HG02642 (cell line): ENCODE measurements around the gene SIRT3.
"Not testable (repeated sequence)": the region's sequence is repeated elsewhere in the genome, so short reads cannot be mapped to it uniquely, and the experiment has no call there.

Experiments
- ATAC-seq: cut with Tn5 transposase; IDR thresholded peaks from one replicate; pipeline ENCODE4 v1.9.1; 2021; ENCODE audit warnings: mild to moderate bottlenecking; ENCODE audit not compliant: unreplicated experiment, poor library complexity

Gene SIRT3

DNA sequence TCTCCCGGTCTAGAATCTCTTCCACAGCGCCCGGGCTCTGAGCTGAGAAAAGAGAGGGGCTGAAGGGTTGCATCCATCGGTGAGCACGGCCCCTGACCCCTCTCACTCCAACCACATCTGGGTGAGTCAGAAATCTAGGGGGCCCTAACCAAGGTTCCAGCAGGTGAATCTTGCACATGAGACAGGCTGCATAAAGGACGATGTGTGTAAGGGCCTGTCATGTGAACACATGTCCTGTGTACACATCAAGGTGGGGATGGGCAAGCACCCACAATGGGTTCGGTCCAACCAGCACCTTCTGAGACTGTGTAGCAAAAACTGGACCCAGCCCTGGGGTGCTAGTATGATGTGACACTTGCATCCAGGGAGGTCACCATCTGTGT is 30.1 kb downstream of the SIRT3 start:
- no peak for ATAC-seq

DNA sequence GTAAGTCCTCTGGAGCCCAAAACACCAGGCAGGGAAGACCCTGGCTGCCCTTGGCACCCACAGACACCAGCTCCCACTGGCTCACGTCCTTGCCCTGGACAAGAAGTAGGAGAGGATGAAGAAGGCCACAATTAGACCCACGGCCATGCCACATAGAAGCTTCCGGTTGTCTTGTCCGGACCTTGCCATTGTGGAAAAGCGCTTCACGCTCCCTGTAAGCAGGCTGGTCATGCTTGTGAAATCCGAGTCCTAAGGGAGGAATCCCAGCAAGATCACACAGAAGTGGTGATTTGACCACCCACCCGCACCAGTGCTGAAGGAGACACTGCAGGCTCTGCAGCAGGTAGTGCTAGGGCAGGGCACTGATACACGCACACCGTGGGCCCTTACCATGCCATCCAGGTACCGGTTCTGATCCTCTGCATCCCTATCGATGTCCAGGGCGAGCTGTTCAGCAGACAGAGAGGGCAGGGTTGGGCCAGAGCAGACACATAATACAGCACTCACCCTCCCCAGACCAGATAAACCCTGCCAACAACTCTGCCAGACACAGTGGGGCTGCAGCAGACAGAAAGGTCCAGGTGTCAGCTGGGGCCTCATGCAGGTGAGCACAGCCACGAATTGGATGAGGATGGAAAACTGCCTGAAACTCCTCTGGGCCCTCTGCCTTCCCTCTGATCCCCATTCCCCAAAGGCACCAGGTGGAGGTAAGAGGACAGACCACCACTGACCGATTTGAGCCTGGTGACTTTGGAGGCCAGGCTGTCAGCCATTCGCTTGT is 30.7 kb downstream of the SIRT3 start:
- ATAC-seq, result no peak

DNA sequence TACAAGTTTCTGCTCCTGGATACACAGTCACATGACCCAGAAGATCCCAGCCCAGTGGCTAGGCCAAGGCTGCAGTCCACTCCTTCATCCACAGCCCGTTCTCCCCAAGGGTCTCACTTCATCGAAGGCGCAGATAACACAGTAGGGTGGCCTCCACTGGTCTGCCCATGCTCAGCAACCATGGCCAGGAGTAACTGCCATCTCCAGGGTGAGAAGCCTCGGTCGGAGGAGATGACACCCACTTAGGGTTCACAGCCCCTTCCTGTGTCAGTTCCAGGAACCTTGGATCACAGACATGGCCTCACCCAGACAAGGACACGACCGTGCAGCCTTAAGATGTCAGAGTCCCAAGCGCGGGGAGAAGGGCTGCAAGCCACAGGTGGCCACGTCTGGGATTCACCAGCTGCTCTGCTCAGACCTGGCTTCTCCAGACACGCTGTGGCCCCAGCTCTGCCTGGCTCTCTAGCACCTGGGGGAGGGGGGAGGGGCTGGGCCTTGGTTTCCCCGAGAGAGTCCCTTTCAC is 31.5 kb downstream of the SIRT3 start:
- no peak for ATAC-seq

DNA sequence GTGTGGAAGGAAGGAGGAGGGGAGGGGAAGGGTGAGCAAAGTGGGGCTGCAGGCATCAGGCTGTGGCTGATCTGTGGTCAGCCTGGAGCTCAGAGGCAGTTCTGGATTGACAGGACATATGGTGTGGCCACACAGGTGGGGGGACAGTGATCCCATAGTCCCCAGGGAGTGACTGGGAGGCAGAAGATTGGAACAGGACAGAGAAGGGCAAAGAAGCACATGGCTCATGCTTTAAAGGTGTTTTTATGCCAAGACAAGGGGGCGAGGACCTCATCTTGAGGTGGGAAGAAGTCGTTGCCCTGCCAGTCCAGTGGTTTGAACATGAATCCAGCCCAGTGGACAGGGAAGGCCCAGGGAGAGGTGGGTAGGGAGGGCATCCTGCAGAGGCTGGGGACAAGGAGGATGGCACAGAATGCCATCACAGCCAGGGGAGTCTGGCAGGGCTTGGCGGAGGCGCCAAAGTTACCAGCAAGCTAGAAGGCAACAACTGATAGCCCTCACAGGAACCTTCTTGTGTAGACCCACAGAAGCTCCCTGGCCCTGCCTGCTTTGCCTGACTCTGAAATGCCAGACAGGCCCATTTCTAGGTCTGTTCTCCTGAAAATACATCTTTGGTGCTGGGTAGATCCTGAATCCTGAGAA is 32.1 kb downstream of the SIRT3 start:
- ATAC-seq, result no peak

DNA sequence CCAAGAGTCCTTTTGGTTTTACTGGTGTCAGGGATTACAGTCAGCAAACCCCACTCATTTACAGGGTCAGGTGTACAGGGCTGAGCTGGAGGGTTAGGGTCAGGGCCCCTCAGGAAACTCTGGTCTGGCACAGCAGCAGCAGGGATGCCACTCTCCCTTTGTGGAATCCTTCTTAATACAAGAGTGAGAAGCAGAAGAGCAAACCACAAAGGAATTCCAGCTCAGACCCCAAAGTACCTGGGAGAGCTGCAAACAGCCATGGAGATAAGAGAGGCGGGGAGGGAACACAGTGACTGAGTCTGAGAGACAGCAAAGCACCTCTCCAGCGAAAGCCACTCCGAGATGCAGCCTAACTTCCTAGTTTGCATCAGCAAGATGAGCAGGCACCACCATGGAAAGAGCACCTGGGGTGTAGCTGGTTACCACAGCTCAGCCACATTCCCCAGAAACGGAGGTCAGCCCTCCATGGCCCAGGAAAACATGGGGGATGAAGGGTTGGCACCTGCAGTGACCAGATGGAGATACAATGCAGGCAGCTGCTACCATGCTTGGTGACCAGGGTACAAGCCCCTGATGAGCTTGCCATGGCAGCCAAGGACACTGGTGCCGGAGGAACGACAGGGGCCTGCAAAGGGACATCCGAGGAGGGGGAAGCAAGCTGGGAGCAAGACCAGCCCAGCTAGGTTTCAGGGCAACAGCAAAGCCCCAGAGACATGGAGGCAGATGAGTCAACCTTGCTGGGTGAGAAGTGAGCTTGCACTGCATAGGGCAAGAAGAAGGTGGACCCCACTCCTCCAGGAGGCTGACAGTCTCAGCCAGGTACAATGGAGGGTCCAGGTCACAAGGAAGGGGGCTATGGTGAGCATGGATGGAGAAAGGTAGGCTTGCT is 32.8 kb downstream of the SIRT3 start:
- ATAC-seq, result no peak

DNA sequence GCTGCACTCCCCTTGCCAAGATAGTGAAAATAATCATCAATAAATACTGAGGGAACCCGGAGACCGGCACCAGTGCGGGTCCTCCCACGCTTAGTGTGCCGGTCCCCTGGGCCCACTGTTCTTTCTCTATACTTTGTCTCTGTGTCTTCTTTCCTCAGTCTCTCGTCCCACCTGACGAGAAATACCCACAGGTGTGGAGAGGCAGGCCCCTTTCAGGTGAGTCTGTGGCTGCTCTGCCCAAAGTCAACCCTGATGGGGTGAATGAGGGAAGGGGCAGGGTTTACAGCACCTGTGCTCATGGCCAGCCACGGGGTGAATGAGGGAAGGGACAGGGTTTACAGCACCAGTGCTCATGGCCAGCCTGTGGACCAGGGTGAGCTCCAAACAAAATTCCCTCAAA is 33.7 kb downstream of the SIRT3 start:
- ATAC-seq, result no peak

DNA sequence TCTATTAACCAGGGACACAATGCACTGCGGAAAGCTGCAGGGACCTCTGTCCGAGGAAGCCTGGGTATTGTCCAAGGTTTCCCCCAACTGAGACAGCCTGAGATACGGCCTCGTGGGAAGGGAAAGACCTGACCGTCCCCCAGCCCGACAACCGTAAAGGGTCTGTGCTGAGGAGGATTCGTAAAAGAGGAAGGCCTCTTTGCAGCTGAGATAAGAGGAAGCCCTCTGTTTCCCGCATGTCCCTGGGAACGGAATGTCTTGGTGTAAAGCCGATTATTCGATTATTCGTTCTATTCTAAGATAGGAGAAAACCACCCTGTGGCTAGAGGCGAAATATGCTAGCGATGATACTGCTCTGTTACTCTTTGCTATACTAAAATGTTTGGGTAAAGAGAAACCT is 34.2 kb downstream of the SIRT3 start:
- no peak for ATAC-seq

DNA sequence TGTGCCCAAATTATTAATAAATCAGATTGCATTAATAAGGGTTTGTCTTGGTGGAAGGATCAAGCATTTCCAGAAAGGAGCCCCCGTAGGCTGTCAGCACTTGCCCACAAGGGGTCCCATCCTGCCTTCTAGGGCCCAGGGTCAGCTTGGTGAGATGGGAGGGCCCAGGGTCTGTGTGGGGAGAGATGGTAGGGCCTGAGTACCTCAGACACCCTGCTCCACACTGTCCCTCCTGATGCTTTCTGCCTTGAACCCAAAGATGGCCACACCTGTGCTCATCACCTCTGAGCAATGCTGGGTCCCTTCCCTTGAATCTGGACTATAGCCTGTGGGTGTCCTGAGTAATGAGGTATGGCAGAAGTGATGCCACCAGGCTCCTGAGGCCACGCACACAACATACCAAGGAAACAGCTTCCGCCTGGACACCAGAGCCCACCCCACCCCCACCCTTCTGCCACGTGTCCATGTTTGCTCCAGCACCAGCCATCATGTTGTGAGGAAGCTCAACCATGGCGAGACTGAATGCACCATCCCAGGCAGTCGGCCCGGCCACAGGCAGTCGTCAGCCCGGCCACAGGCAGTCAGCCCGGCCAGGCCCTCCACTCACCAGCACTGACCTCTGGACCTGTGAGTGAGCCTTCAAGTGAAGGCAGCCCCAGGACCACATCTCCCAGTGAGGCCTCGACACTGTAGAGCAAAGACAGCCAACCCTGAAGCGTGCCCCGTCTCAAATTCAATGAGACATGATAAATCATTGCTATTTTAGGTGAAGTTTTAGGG is 35.7 kb downstream of the SIRT3 start:
- ATAC-seq, result no peak

DNA sequence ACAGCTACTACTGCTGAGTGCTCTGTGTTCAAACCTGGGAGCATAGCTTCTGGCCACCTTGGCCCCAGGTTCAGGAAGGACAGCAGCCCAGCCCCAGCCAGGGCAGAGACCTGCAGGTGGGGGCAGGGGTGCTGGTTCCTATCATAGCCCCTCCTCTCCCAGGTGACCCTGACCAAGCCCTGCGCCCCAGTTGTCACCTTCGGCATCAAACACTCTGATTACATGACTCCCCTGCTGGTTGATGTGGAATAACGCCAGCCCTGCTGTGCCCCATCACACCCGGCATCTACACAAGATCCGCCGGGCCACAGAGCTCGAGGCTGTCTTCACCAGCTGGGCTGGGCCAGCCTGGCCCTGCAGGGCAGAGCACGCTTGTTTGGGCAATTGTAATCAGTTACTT is 36.4 kb downstream of the SIRT3 start:
- no peak for ATAC-seq

DNA sequence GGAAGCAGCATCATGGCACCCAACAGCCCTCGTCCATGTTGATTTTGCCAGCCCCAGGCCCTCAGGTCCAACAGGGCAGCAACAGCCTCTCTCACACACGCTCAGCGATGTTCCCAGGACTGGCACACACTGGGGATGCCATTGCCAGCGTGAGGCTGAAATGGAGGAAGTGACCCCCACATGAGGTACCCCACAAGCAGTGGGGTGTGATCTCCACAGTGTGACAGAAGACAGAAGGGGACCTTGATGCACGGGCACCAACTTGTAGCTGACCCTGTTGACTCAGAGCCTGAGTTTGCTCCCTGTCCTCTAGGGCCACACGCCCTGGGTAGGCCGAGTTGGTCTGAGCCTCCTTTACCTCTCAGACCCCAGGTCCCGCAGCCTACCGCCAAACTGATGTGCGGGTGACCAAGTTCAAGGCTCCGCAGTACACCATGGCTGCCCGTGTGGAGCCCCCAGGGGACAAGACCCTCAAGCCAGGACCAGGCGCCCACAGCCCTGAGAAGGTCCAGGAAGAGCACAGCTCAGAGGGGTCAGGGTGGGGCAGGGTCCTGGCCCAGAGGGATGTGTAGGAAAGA is 37.0 kb downstream of the SIRT3 start:
- no peak for ATAC-seq

DNA sequence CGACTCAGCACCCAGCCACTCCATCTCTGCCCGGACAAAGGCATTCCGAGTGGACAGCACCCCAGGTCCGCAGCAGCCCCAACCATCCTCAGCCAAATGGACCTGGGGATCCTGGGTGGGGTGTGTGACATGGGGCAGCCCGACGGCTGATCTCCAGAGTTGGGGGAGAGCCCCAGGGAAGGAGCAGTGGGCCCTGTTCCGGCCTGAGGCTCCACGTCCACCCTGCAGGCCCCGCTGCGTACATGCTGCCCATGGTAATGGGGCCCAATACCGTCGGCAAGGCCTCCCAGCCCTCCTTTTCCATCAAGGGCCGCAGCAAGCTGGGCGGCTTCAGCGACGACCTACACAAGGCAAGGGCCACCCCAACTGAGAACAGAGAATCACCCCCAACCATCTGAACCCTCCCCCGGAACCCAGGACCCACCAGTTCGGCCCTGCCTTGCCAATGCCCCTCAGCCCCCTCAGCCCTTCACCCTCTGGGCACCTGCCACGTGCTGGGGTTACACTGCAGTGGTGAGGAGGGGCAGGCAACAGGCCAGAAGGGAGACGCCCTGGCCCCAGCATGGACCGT is 37.8 kb downstream of the SIRT3 start:
- ATAC-seq, result no peak

DNA sequence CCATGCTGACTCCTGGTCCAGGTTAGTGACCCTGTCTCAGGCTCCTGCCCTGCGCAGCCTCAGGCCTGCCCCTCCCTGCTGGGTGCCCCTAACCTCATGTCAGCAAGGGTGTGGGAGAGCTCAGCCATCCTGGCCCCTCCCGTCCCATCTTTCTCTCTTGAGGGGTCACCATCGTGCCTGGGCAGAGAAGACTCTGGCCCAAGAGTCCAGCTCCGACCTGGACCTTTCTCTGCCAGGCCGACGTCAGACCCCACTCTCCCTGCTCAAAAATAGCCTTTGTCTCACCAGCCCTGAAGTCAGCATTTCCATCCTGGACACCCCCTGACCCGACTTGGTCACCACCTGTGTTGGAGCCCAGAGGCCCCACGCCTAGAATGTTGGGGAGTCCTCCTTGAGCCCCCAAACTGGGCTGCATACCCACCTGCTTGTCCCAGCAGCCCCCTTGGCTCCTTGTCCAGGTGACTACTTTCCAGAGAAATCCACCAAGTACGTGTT is 38.4 kb downstream of the SIRT3 start:
- ATAC-seq, result no peak

DNA sequence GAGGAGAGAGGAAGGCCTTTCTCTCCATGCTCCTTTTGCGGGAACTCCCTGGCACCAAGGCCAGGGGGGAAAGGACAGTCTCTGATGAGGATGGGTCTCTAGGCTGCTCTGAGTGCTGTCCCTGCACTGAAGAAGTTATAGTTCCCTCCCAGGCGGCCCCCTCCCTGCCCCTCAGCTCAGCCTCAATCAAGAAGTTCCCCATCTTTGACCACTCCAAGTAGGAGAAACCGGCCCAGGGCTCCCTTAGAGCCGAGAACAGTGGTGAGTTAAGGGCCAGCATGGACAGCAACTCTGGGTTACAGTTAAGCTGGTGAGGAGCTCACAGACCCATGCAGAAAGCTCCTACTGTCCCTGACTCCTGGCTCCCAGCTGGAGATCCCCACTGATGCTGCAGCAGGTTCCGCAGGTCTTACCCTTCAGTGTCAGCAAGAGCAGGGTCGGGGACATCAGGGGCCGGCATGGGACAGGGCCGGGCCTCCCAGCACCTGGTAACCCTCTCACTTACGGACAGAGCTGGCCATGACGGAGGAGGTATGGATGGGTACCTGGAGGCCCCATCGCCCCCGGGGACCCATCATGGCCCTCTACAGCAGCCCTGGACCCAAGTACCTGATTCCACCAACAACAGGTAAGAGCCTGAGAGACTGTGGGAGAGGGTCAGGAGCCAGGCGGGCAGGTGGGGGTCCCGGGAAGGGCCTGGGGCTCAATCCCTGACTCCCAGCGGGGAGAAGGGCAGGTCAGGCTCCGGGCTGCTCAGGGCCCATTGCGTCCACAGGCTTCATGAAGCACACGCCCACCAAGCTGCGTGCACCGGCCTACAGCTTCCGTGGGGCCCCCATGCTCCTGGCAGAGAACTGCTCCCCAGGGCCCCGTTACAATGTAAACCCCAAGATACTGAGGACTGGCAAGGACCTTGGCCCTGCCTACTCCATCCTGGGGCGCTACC is 39.1 kb downstream of the SIRT3 start:
- no peak for ATAC-seq

DNA sequence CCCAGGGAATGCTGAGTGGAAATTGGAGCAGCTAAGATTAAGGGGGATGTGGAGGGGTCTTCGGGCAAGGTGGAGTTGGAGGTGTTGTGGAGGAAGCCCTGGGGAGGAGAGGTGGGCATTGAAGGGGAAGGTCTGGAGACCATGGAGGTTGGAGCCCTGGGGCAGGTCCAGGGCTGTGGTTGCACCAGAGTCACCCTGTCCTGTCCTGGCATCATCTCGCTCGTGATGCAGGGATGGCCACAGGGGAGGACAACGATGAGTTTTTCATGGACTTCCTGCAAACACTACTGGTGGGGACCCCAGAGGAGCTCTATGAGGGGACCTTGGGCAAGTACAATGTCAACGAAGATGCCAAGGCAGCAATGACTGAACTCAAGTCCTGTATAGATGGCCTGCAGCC is 42.7 kb downstream of the SIRT3 start:
- not testable (repeated sequence) for ATAC-seq

DNA sequence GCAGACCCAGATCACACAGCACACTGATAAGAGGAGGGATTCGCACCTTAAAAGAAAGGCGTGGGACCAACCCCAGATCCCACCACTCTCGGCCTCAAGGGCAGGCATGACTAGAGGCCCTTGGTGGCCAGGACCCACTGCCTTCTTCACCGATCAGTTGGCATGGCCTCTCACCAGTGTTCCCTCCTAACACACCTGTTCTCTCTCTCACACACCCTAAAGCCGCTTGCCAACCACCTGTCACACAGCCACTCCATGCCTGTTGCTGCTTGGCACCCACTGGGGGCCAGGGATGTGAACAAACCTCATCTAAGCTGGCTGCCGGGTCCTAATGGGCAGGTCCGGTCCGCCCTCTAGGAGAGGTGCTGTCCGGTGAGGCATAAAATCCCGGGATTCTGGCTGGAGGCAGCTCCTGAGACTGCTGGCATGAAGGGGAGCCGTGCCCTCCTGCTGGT is 43.4 kb downstream of the SIRT3 start, which contains the start of gene SCGB1C1:
SCGB1C1 (plus strand) TSS at position 405 of the 455 bp plus-strand sequence; CDS start at position 427, 22 bp downstream.
- not testable (repeated sequence) for ATAC-seq

DNA sequence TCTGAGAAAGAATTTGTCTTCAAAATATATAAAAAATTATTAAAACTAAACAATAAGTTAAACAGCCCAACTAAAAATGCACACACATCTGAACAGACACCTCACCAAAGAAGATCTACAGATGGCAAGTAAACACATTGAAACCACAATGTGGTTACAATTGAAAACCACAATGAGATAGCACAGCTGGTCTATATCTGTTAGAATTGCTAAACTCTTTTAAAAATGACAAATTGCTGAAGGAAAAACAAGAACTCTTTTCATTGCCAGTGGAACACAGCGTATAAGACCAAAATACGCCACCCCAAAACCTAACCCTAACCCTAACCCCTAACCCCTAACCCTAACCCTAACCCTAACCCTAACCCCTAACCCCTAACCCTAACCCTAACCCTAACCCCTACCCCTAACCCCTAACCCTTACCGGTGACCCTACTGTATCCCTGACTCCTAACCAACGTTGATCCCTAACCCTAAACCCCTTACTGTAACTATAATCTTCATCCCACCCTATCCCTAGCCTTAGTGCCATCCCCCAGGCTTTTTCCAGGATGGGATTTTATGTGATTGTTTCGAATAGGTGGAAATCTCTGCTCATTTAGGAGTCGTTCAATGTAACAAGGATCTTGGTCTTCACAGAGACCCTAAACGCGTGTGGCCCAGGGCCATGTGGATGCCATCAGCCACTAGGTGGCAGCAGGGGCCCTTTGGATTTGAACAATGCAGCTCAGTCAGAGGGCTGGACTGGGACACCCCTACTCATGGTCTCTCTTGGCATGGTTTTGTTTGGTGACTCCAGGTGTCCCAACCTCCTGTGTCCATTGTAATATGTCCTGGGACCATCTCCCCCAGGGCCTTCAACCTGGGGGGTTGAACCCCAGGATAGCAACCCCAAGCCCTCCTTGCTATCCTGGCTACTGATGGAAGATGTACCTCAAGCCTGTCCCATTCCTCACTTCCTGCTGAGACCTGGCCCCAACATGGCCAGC is 44.4 kb downstream of the SIRT3 start:
- not testable (repeated sequence) for ATAC-seq

DNA sequence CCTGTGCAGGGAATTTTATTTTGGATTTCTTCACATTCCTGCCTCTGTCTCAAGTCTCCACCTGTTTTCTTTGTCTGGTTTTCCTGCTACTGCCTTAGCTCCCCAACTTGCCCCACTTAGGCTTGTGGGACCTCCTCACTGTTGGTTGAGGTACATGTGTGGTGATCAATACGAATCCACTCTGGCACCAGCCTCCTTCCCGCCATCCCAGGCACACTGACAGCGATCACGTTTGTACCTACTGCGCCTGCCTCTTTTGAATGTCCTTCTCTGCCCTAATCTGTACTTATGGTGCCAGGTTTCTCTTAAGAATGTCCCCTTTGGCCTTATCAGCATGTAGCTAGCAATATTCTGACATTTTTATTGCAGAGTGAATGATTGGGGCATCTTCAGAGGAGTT is 45.6 kb downstream of the SIRT3 start:
- not testable (repeated sequence) for ATAC-seq
